Activated naive CD8-positive, alpha-beta T cell treated with anti-CD3 and anti-CD28 coated beads, Interleukin-2, amount 50 U/mL, for 16 hours (primary cell): ENCODE data around the gene GNA14.
"Not testable (repeated sequence)": the region's sequence is repeated elsewhere in the genome, so short reads cannot be mapped to it uniquely, and the experiment has no call there.

Experiments
- DNase-seq: peaks from one replicate; pipeline ENCODE4 v3.0.0-alpha.2; 2020; ENCODE audit warnings: low read depth, low spot score

GNA14 gene

DNA sequence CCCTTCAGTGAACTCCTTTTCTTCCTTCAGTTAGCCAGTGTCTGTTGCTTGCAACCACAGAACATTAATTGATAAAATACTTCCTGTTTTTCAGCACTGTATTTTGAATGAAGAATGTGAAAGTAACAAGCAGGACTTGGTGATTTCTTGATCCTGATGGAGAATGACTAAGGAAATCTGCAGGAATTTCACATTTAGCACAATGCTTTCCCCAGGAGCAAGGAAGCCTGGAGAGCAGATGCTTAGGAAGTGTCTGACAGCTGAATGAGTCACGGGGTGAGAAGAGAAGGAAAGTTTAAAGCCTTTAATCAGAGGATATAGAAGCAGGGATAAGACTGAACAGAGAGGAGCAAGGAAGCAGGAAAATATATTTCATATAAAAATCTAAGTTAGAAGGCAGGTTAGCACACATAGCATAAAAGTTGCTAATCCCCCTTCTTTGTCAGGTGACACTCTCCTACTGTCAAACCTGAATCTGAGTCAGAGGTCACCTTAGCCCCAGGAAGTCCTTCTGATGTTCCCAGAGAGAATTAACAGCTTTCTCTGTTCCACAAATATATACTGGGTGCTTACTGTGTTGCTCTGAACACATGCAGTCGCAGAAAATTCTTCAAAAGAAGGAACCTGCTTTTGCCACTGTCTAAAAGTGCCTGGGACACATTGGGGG is 59.7 kb downstream of the GNA14 start:
- no peak for DNase-seq

DNA sequence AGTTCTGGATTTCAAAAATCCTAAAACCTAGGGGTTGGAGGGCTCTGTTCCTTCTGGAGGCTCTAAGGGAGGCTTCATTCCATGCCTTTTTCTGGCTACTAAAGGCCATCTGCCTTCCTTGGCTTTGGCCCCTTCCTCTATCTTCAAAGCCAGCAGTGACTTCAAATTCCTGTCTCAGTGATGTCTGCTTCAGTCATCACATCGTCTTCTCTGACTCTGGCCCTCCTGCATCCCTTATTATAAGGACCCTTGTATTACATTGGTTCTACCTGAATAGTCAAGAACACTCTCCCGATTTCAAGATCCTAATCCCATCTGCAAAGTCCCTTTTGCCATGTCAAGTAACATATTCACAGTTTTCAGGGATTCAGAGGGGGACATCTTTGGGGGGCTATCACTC is 60.3 kb downstream of the GNA14 start:
- DNase-seq = no peak

DNA sequence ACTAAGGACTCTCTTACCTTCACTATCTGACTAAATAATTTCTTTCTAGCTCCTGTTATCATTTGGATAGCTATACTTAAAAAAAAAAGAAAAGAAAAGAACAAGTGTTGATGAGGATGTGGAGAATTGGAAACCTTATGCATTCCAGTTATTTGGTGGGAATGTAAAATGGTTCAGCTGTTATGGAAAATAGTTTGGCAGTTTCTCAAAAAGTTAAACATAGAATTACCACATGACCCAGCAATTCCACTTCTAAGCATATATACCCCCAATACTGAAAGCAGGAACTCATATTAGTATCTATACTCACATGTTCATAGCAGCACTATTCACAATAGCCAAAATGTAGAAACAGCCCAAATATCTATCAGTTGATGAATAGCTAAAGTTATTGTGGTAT is 61.1 kb downstream of the GNA14 start:
- no peak for DNase-seq

DNA sequence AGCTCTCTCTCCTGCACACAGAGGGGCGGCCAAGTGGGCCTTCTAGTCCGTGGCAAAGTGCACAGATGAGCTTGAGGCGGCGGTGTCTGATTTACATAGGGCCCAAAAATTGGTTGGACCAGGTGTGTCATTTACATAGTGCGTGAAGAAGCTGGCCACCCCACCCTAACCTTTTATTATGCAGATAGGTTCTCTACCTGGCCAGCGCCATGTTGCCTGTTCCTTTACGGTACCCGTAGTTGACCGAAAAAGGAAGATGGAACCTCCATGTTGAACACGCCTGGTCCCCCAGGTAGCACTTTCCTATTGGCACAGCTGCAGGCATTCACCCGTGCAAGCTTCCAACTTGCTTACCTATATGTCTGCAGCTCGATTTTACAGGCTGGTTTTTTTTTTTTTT is 61.5 kb downstream of the GNA14 start:
- DNase-seq = no peak

DNA sequence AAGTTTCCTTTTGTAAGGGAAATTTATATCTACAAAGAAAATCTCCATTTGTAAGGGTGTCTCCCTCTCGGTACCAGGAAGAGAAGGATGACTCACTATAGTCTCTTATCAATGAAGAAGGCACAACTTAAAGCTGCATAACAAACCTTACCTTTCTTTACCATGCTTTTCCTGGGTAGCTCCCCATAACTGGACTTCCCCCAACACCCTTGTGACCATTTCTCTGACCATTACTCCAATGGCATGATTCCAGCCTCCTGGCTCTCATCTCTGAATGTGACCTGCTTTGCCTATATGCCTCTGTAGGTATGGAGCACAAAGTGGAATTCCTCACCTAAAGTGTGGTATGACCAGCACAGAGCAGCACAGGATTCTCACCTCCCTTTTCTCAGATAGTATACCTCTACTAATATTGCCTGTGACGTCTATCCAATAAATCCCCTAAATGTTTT is 62.8 kb downstream of the GNA14 start:
- no peak for DNase-seq

GRCh38 chr9:77584927-77585326 is 63.2 kb downstream of the GNA14 start:
- not testable (repeated sequence) for DNase-seq

DNA sequence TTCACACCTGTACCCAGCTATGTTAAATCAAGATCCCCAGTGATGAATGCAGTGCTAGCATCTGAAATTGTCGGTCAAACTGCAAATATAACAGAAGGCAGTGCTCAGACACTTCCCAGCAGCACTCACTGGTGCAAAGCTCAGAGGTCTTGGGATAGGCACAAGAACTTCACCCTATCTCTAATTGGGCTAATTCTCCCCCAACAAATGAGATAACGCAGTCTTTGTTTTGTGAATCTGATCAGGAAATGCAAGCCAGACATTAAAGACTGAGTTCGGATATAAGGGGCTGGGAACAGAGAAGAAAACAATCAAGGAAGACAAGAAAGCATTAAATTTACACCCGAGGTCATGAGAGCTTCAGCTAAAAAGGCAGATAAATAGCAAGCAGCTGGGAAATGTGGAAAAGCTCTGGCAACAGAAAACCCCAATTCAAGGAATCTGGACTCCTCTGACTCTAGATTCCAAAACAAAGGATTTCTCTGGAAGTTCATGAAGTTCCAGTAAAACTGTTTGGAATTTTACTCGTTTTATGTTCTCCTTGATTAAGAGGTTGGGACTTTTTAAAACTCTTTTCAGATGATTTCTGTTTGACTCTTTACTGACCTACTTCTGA is 65.1 kb downstream of the GNA14 start:
- DNase-seq = no peak

GRCh38 chr9:77582525-77582924 is 65.6 kb downstream of the GNA14 start:
- DNase-seq = no peak

- DNase-seq = no peak
These were observed 72.3 kb downstream of the GNA14 start for GRCh38 chr9:77575785-77576184.

DNA sequence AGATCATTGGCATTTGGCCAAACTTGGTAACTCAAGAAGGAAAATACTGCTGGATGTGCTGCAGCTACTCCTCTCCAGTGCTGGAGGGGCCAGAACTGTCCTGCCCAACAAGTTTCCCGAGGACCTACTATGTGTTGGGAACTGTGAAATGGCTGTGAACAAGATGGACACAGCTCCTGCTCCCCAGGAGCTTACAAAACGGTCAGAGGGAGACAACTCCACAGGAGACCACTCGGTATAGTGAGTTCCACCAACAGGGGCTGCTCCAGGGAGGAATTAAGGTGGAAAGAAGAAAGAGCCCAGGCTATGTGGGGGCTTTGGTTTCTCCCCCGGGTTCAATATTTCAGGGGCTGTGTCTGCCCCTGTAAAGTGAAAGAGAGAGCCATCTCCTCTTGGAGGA is 78.8 kb downstream of the GNA14 start:
- no peak for DNase-seq

GRCh38 chr9:77563174-77563573 is 84.9 kb downstream of the GNA14 start:
- DNase-seq = no peak

- no peak for DNase-seq
These were observed 85.9 kb downstream of the GNA14 start for GRCh38 chr9:77562019-77562748.

GRCh38 chr9:77561331-77562018 is 86.6 kb downstream of the GNA14 start:
- no peak for DNase-seq

GRCh38 chr9:77556396-77556795 is 91.7 kb downstream of the GNA14 start:
- DNase-seq = no peak

DNA sequence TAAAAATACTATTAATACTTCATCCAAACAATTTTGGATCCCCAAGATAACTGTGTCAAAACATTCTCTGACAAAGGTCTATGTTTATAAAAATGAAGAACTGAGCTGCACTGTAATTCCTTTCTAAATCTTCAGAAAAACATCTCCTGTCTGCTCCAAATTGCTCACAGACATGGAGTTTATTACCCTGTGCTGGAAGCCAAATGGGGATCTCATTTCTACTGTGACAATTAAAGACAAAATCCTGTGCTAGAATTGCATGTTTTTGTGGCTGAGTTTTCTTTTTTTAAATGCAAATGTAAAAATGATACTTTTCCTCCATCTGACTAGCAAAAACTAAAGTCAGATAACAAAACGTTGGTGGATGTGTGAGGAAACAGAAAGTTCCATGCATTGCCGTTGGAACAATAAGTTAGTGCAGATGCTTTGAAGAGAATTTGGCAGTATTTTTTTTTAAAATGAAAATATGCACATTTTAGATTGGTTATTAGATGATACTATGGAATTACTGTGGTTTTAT is 93.5 kb downstream of the GNA14 start:
- no peak for DNase-seq

- DNase-seq = no peak
These were observed 100.9 kb downstream of the GNA14 start for GRCh38 chr9:77547106-77547730.

DNA sequence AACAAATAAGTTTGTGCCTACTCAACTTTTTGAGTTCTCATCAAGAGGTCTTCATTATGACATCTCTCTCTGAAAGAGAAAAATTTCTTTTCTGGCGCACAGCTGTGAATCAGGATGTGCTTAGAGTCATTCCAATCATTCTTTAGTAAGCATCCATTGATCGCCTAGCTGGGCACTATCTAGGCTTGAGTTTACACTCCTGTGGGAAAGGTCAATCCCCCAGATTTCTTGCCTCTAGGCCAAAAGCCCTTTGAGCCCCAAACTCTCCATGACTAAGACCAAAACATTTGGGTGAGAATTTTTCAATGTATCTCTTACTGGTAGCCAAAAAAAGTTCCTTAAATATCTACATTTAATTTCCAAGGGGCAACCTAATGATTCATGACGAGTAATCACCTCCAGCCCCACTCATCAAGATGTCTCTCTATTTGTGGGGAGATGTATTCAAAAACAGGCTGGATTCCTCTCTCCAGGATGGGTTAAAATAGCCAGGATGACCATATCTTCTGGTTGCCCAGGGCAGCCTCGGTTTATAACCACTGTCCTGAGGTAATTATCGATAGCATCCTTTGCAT is 101.7 kb downstream of the GNA14 start:
- DNase-seq = no peak

GRCh38 chr9:77544546-77544945 is 103.6 kb downstream of the GNA14 start:
- DNase-seq = no peak

DNA sequence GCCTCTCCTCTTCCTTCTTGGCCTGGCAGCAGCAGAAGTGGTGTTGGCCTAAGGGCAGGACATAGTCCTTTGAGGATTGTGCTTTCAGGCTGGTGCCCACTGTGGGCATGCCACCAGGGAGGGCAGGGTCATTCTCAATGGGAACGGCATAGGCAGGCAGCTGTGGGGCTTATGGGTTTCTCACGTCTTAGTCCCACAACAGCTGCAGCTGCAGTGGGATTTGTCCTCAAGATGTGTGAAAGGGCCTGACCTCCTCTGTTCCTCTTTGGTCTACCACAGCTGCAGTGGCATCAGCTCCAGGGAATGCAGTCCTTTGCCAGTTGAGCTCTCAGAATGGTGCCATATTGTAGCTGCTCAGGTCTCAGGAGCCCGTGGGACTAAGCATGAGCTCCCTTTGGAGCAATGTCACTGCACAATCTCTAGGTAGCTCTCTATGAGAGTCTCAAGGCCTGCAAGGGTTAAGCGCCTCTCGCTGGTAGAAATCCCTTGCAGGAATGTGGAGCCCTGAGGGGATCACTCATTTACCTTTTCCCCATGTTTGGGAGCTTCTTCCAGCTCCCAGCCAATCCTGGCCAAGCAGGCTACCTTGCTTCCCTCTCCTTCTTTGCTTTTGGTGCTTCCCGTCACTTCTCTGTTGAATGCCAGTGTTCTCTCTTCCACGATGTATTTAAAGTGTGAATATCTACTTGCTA is 104.8 kb downstream of the GNA14 start:
- DNase-seq = no peak

- DNase-seq = no peak
These were observed 106.5 kb downstream of the GNA14 start for GRCh38 chr9:77541600-77541999.

DNA sequence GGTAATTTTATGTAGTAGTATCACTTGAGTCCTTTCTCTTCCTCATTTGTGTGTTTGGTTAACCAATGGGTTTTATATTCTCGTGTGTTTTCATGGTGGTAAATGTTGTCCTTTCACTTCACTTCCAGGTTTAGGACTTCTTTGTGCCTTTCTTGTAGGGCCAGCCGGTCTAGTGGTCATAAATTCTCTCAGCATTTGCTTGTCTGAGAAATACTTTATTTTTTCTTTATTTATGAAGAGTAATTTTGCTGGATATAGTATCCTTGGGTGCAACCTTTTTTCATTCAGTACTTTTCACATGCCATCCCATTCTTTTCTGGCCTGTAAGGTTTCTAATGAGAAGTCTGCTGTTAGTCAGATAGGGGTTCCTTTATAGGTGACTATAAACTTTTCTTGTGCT is 107.1 kb downstream of the GNA14 start:
- no peak for DNase-seq
